HEK293 (cell line): ENCODE results near the gene PTPRR.

ENCODE experiments used
- CTCF ChIA-PET: fragments of 350-600 bp; formaldehyde crosslinking; extraction: SDS; loops from one replicate; lab custom pipeline; 2021; ENCODE audit warnings: antibody characterized with exemption; lab: Yijun Ruan, JAX
- POLR2A ChIA-PET: fragments of 300-600 bp; formaldehyde crosslinking; extraction: SDS; loops from one replicate; lab custom pipeline; 2020; ENCODE audit warnings: antibody characterized with exemption, inconsistent platforms; lab: Yijun Ruan, JAX
- H3K27ac ChIP-seq: fragments of 200-500 bp; sonication (Bioruptor generic); 2 replicates; pipeline ENCODE4 v1.5.1; 2014; ENCODE audit warnings: low read depth, low read length, control low read depth, inconsistent platforms; ENCODE audit errors: extremely low read depth
- H3K36me3 ChIP-seq, 2 experiments: fragments of 200-500 bp in 1 of 2; sonication (Bioruptor generic) in 1 of 2; 1 replicate in 1 of 2; 2 replicates in 1 of 2; pipeline ENCODE4 v1.5.1; 2014 to 2017; ENCODE audit warnings: inconsistent platforms in 2 of 2, low read length in 2 of 2; ENCODE audit not compliant: control insufficient read depth in 2 of 2, insufficient read depth in 1 of 2
- H3K4me1 ChIP-seq: fragments of 200-500 bp; sonication (Bioruptor generic); 2 replicates; pipeline ENCODE4 v1.5.1; 2014; ENCODE audit warnings: mild to moderate bottlenecking, low read length, inconsistent platforms; ENCODE audit not compliant: control insufficient read depth, insufficient read depth
- H3K4me3 ChIP-seq: 2 replicates; pipeline ENCODE4 v1.5.1; 2011; ENCODE audit warnings: low read depth, mild to moderate bottlenecking, control low read depth, low read length, moderate library complexity
- H3K9me3 ChIP-seq: fragments of 200-500 bp; sonication (Bioruptor generic); 2 replicates; pipeline ENCODE4 v1.5.1; 2014; ENCODE audit warnings: low read depth, low read length, inconsistent platforms; ENCODE audit not compliant: control insufficient read depth, insufficient read depth
- ATF2 ChIP-seq: fragments of 450-650 bp; formaldehyde crosslinking; IDR thresholded peaks from 2 replicates; pipeline ENCODE4 v1.5.1; 2016; ENCODE audit warnings: missing biosample characterization, missing genetic modification characterization, low read depth
- BCL11A ChIP-seq: fragments of 450-650 bp; formaldehyde crosslinking; IDR thresholded peaks from 2 replicates; pipeline ENCODE4 v1.5.1; 2016; ENCODE audit warnings: low read depth, missing biosample characterization, missing genetic modification characterization
- FEZF1 ChIP-seq: fragments of 450-650 bp; formaldehyde crosslinking; IDR thresholded peaks from 2 replicates; pipeline ENCODE4 v1.5.1; 2016; ENCODE audit warnings: missing biosample characterization, missing genetic modification characterization
- KLF10 ChIP-seq: fragments of 450-650 bp; IDR thresholded peaks from 2 replicates; pipeline ENCODE4 v1.5.1; 2018; ENCODE audit warnings: missing biosample characterization, mild to moderate bottlenecking, missing genetic modification characterization
- KLF7 ChIP-seq: fragments of 450-650 bp; formaldehyde crosslinking; IDR thresholded peaks from 2 replicates; pipeline ENCODE4 v1.5.1; 2016; ENCODE audit warnings: missing biosample characterization, missing genetic modification characterization, borderline replicate concordance
- KLF9 ChIP-seq: fragments of 450-650 bp; formaldehyde crosslinking; IDR thresholded peaks from 2 replicates; pipeline ENCODE4 v1.5.1; 2016; ENCODE audit warnings: missing biosample characterization, missing genetic modification characterization, low read depth
- MZF1 ChIP-seq: fragments of 450-650 bp; formaldehyde crosslinking; IDR thresholded peaks from 2 replicates; pipeline ENCODE4 v1.5.1; 2017; ENCODE audit warnings: missing biosample characterization, missing genetic modification characterization, borderline replicate concordance
- PRDM1 ChIP-seq: fragments of 450-650 bp; formaldehyde crosslinking; IDR thresholded peaks from 2 replicates; pipeline ENCODE4; 2016; ENCODE audit warnings: missing biosample characterization, missing genetic modification characterization
- YY2 ChIP-seq: fragments of 450-650 bp; formaldehyde crosslinking; IDR thresholded peaks from 2 replicates; pipeline ENCODE4 v1.5.1; 2016; ENCODE audit warnings: missing biosample characterization, missing genetic modification characterization
- ZBTB17 ChIP-seq: fragments of 450-650 bp; formaldehyde crosslinking; IDR thresholded peaks from 2 replicates; pipeline ENCODE4 v1.5.1; 2016; ENCODE audit warnings: missing biosample characterization, missing genetic modification characterization
- ZBTB21 ChIP-seq: fragments of 450-650 bp; formaldehyde crosslinking; IDR thresholded peaks from 2 replicates; pipeline ENCODE4 v1.5.1; 2017; ENCODE audit warnings: missing biosample characterization, missing genetic modification characterization
- ZBTB44 ChIP-seq: fragments of 450-650 bp; IDR thresholded peaks from 2 replicates; pipeline ENCODE4 v1.5.1; 2018; ENCODE audit warnings: missing biosample characterization, mild to moderate bottlenecking, missing genetic modification characterization
- ZNF112 ChIP-seq: fragments of 450-650 bp; formaldehyde crosslinking; IDR thresholded peaks from 2 replicates; pipeline ENCODE4 v1.5.0; 2017; ENCODE audit warnings: missing biosample characterization, missing genetic modification characterization
- ZNF121 ChIP-seq: fragments of 450-650 bp; formaldehyde crosslinking; IDR thresholded peaks from 2 replicates; pipeline ENCODE4 v1.5.1; 2016; ENCODE audit warnings: missing biosample characterization, missing genetic modification characterization
- ZNF132 ChIP-seq: fragments of 450-650 bp; formaldehyde crosslinking; IDR thresholded peaks from 2 replicates; pipeline ENCODE4 v1.5.1; 2017; ENCODE audit warnings: missing biosample characterization, missing genetic modification characterization, borderline replicate concordance
- ZNF211 ChIP-seq: fragments of 450-650 bp; formaldehyde crosslinking; IDR thresholded peaks from 2 replicates; pipeline ENCODE4 v1.5.1; 2016; ENCODE audit warnings: low read depth, missing biosample characterization, missing genetic modification characterization
- ZNF248 ChIP-seq: fragments of 450-650 bp; formaldehyde crosslinking; IDR thresholded peaks from 2 replicates; pipeline ENCODE4 v1.5.1; 2017; ENCODE audit warnings: missing biosample characterization, missing genetic modification characterization
- ZNF362 ChIP-seq: fragments of 450-650 bp; formaldehyde crosslinking; IDR thresholded peaks from 2 replicates; pipeline ENCODE4 v1.5.1; 2016; ENCODE audit warnings: missing biosample characterization, missing genetic modification characterization
- ZNF549 ChIP-seq: fragments of 450-650 bp; IDR thresholded peaks from 2 replicates; pipeline ENCODE4 v1.5.1; 2018; ENCODE audit warnings: missing biosample characterization, missing genetic modification characterization, mild to moderate bottlenecking, inconsistent platforms, moderate library complexity
- ZNF558 ChIP-seq: fragments of 450-650 bp; formaldehyde crosslinking; IDR thresholded peaks from 2 replicates; pipeline ENCODE4 v1.5.1; 2016; ENCODE audit warnings: missing biosample characterization, missing genetic modification characterization
- ZNF585B ChIP-seq: fragments of 450-650 bp; formaldehyde crosslinking; IDR thresholded peaks from 2 replicates; pipeline ENCODE4 v1.5.1; 2016; ENCODE audit warnings: missing biosample characterization, missing genetic modification characterization
- ZNF639 ChIP-seq: fragments of 450-650 bp; formaldehyde crosslinking; IDR thresholded peaks from 2 replicates; pipeline ENCODE4 v1.5.1; 2016; ENCODE audit warnings: missing biosample characterization, missing genetic modification characterization
- ZNF645 ChIP-seq: fragments of 450-650 bp; formaldehyde crosslinking; IDR thresholded peaks from 2 replicates; pipeline ENCODE4; 2016; ENCODE audit warnings: missing biosample characterization, missing genetic modification characterization
- ZNF664 ChIP-seq: fragments of 450-650 bp; formaldehyde crosslinking; IDR thresholded peaks from 2 replicates; pipeline ENCODE4 v1.5.1; 2016; ENCODE audit warnings: missing biosample characterization, missing genetic modification characterization
- ZNF704 ChIP-seq: fragments of 450-650 bp; formaldehyde crosslinking; IDR thresholded peaks from 2 replicates; pipeline ENCODE4 v1.5.1; 2016; ENCODE audit warnings: missing biosample characterization, missing genetic modification characterization
- ZNF837 ChIP-seq: fragments of 450-650 bp; formaldehyde crosslinking; IDR thresholded peaks from 2 replicates; pipeline ENCODE4 v1.5.1; 2016; ENCODE audit warnings: missing biosample characterization, missing genetic modification characterization
- ZSCAN23 ChIP-seq: fragments of 450-650 bp; formaldehyde crosslinking; IDR thresholded peaks from 2 replicates; pipeline ENCODE4 v1.5.1; 2016; ENCODE audit warnings: missing biosample characterization, missing genetic modification characterization

The PTPRR gene

GRCh38 chr12:70706611-70707010 lies 213.9 kb downstream of the PTPRR start (continued):
- TF ChIP-seq KLF9 (tag by site-specific recombination), result no peak
- no peak for TF ChIP-seq KLF7
- TF ChIP-seq BCL11A (tag by site-specific recombination), result no peak
- no peak for TF ChIP-seq ZNF837 (tag by site-specific recombination)
- TF ChIP-seq ZNF664 (tag by site-specific recombination), result no peak
- TF ChIP-seq ZNF121 (tag by site-specific recombination), result no peak
- TF ChIP-seq FEZF1, result no peak
- no peak for TF ChIP-seq ZNF549
- TF ChIP-seq, all 188 proteins: peak for 0

- Histone ChIP-seq H3K36me3 (no peaks in the 10 kb centered on the region), H3K4me3 (no peak overlapping the region), H3K27ac (no peak overlapping the region), H3K9me3 (no peaks in the 10 kb centered on the region), H3K4me1 (no peaks in the 10 kb centered on the region)
- TF ChIP-seq MZF1 (tag by site-specific recombination) (no peak), ZNF248 (no peak), ZNF645 (tag by site-specific recombination) (no peak), ATF2 (no peak), ZNF112 (tag by site-specific recombination) (no peak), ZBTB44 (tag by site-specific recombination) (no peak), PRDM1 (tag by site-specific recombination) (no peak), YY2 (tag by site-specific recombination) (no peak), ZBTB17 (tag by site-specific recombination) (no peak), KLF10 (tag by site-specific recombination) (no peak), ZNF639 (no peak), ZNF704 (tag by site-specific recombination) (no peak), ZNF664 (tag by site-specific recombination) (no peak), ZNF211 (tag by site-specific recombination) (no peak), ZNF585B (tag by site-specific recombination) (no peak), ZNF362 (tag by site-specific recombination) (no peak), ZNF558 (tag by site-specific recombination) (no peak), ZSCAN23 (no peak), ZBTB21 (tag by site-specific recombination) (no peak), ZNF132 (no peak)
- POLR2A ChIA-PET, result no interaction called here
- CTCF ChIA-PET, result no interaction called here
Observed at GRCh38 chr12:70698345-70698744, 222.2 kb downstream of the PTPRR start.
